Smooth muscle cell (in vitro differentiated cells): ENCODE data around the gene SYNE1. TPM values are rescaled to one million over a fixed set of nuclear protein-coding genes. Genes with fewer than 3 reads are reported as not detected.

ENCODE experiments used
- DNase-seq: peaks from one replicate; lab custom pipeline; 2025; ENCODE audit not compliant: unreplicated experiment; lab: John Stamatoyannopoulos, UW
- H2AFZ ChIP-seq: fragments of 200-600 bp; sonication (generic); 2 replicates; pipeline ENCODE4 v1.6.0; 2016; ENCODE audit warnings: antibody characterized with exemption, low read depth, mild to moderate bottlenecking
- H3F3A ChIP-seq: fragments of 200-600 bp; sonication (generic); 2 replicates; pipeline ENCODE4 v1.6.0; 2017; ENCODE audit warnings: antibody characterized with exemption, low read depth
- H3K27ac ChIP-seq: fragments of 200-600 bp; sonication (generic); 2 replicates; pipeline ENCODE4 v1.5.1; 2016; ENCODE audit warnings: low read depth, mild to moderate bottlenecking
- H3K27me3 ChIP-seq: fragments of 200-600 bp; sonication (generic); 2 replicates; pipeline ENCODE4 v1.6.1; 2016; ENCODE audit warnings: low read depth, mild to moderate bottlenecking
- H3K36me3 ChIP-seq: fragments of 200-600 bp; sonication (generic); 2 replicates; pipeline ENCODE4 v1.5.1; 2016; ENCODE audit warnings: low read depth
- H3K4me1 ChIP-seq: fragments of 200-600 bp; sonication (generic); 2 replicates; pipeline ENCODE4 v1.5.1; 2016; ENCODE audit warnings: low read depth
- H3K4me2 ChIP-seq: fragments of 200-600 bp; sonication (generic); 2 replicates; pipeline ENCODE4 v1.6.0; 2016; ENCODE audit warnings: mild to moderate bottlenecking
- H3K4me3 ChIP-seq: fragments of 200-600 bp; sonication (generic); 2 replicates; pipeline ENCODE4 v1.5.1; 2016; ENCODE audit warnings: mild to moderate bottlenecking
- H3K79me2 ChIP-seq: fragments of 200-600 bp; sonication (generic); 2 replicates; pipeline ENCODE4 v1.6.0; 2016; ENCODE audit warnings: low read depth, mild to moderate bottlenecking
- H3K9ac ChIP-seq: fragments of 200-600 bp; sonication (generic); 2 replicates; pipeline ENCODE4 v1.6.0; 2016; ENCODE audit warnings: low read depth
- H3K9me3 ChIP-seq: fragments of 200-600 bp; sonication (generic); replicated peaks from 2 replicates; pipeline ENCODE4 v1.5.1; 2016; ENCODE audit warnings: low read depth
- H4K20me1 ChIP-seq: fragments of 200-600 bp; sonication (generic); 2 replicates; pipeline ENCODE4 v1.6.0; 2016; ENCODE audit warnings: low read depth
- CTCF ChIP-seq: fragments of 200-600 bp; sonication (generic); IDR thresholded peaks from 2 replicates; pipeline ENCODE4 v1.5.1; 2017; ENCODE audit warnings: borderline replicate concordance, mild to moderate bottlenecking, antibody characterized with exemption; ENCODE audit not compliant: insufficient read depth, poor library complexity, severe bottlenecking
- WGBS: methylation state at CpG from one replicate; pipeline ENCODE4 v1.1.7; 2016; ENCODE audit warnings: low lambda C conversion rate; 5-methylcytosine and 5-hydroxymethylcytosine counted together
- polyA plus RNA-seq: library from polyadenylated mRNA; unstranded; fragments of >200 nt; fragmentation: Nextera tagmentation; extraction: Ambion mirVana; gene quantifications from 2 replicates; pipeline ENCODE4 v1.2.1, GENCODE V29; 2016
- total RNA-seq: library from RNA; depleted of rRNA; stranded (reverse); fragments of >200 nt; gene quantifications from 2 replicates; pipeline ENCODE4 v1.2.3, GENCODE V29; 2014

Gene SYNE1
- total and polyA plus RNA-seq, 2 experiments from 2014 or later: 18.2 to 56.2 TPM

GRCh38 chr6:152118224-152118623 lies 518.9 kb downstream of the SYNE1 start:
- H3K4me2 ChIP-seq: no peak overlapping the region
- no peaks in the 10 kb centered on the region for H4K20me1 ChIP-seq
- no peak overlapping the region for H2AFZ ChIP-seq
- DNase-seq: no peak
- H3F3A ChIP-seq: no peaks in the 10 kb centered on the region
- no peak overlapping the region for H3K27ac ChIP-seq
- H3K9me3 ChIP-seq: no peaks in the 10 kb centered on the region
- H3K9ac ChIP-seq: no peak overlapping the region
- WGBS: 94% methylated on average over 3 of the region's 3 CpGs
- H3K27me3 ChIP-seq: no peaks in the 10 kb centered on the region
- no peaks in the 10 kb centered on the region for H3K79me2 ChIP-seq
- no peaks in the 10 kb centered on the region for H3K4me1 ChIP-seq
- H3K36me3 ChIP-seq: no peaks in the 10 kb centered on the region
- no peak overlapping the region for H3K4me3 ChIP-seq
- TF ChIP-seq CTCF: no peak

DNA sequence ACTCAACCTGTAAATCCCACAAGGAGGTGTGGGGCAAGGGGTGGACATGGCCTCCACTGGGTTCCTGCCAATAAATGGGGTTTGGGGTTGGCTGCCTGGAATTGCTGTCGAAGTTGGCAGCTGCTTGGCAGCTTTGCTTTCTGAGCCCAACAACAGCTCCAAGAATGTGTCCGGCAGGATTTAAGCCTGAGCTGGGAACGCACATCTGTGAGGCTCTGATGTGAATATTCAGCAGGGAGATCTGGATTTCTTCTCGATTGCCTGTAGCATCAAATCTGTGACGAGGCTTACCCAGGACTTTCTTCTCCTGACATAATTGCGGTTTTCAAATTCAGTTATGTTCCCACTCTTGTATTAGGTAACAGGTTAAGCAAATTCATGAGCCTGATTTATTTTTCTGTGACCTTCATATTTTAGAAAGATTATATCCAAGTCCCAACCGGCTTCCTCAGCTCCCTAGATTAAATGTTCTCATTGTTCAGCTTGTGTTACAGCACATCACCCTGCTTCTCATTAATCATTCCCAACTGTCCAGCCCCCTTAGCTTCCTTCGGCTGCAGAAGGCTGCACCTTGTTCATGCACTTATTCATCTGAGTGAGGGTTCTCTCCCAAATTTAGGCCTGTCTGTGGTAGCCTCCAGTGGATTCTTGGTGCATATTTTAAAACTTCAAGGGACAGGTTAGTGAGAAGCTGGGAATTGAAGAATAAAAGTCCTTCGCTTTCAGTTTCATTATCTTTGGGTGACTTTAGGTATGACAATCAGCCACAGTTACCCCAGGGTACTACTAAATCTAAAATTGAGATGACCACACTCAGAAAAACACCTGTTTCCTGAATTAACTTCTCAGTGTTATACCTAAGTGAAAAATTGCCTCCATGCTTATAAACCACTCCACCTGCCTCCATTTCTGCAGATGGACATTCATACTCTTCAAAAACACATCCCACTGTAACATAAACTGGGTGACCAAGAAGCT lies 519.7 kb downstream of the SYNE1 start:
- no peak overlapping the region for H3K27ac ChIP-seq
- WGBS: 94% methylated on average over 9 of the region's 9 CpGs
- H3K27me3 ChIP-seq: no peaks in the 10 kb centered on the region
- no peaks in the 10 kb centered on the region for H3K36me3 ChIP-seq
- H3F3A ChIP-seq: no peaks in the 10 kb centered on the region
- no peaks in the 10 kb centered on the region for H3K79me2 ChIP-seq
- no peak for DNase-seq
- H3K4me2 ChIP-seq: no peak overlapping the region
- H3K9me3 ChIP-seq: no peaks in the 10 kb centered on the region
- H2AFZ ChIP-seq: no peak overlapping the region
- no peak overlapping the region for H3K9ac ChIP-seq
- H4K20me1 ChIP-seq: no peaks in the 10 kb centered on the region
- no peak for TF ChIP-seq CTCF
- no peak overlapping the region for H3K4me3 ChIP-seq
- no peaks in the 10 kb centered on the region for H3K4me1 ChIP-seq

GRCh38 chr6:152112491-152113261 lies 524.5 kb downstream of the SYNE1 start:
- Histone ChIP-seq H3K4me3 (no peak overlapping the region), H3K9ac (no peak overlapping the region), H3K4me2 (no peak overlapping the region), H4K20me1 (no peaks in the 10 kb centered on the region), H3K79me2 (no peaks in the 10 kb centered on the region), H3K27ac (no peak overlapping the region), H3F3A (no peaks in the 10 kb centered on the region), H3K4me1 (peaks cover 4% of the 10 kb centered on the region), H3K27me3 (no peaks in the 10 kb centered on the region), H3K36me3 (no peaks in the 10 kb centered on the region), H2AFZ (no peak overlapping the region), H3K9me3 (no peaks in the 10 kb centered on the region)
- DNase-seq: no peak
- WGBS: 88% methylated on average over 15 of the region's 15 CpGs
- no peak for TF ChIP-seq CTCF
